SK-N-SH (cell line): Measurements from ENCODE around the gene EVA1A. TPM values are rescaled to one million over a fixed set of nuclear protein-coding genes. Genes with fewer than 3 reads are reported as not detected.

Experiments used
- CTCF ChIA-PET: fragments of 300-600, 350-600 bp; formaldehyde crosslinking; extraction: SDS; loops from one replicate; lab custom pipeline; 2021; lab: Yijun Ruan, JAX
- POLR2A ChIA-PET: fragments of 350-600 bp; sonication (Branson Sonifier 250); formaldehyde crosslinking; extraction: SDS; loops from one replicate; lab custom pipeline; 2020; ENCODE audit warnings: antibody characterized with exemption, inconsistent platforms; lab: Yijun Ruan, JAX
- DNase-seq: peaks from one replicate; pipeline ENCODE4 v3.0.0; 2012
- H2AFZ ChIP-seq: fragments of 200-600 bp; sonication (generic); 2 replicates; pipeline ENCODE4 v1.8.1; 2016; ENCODE audit warnings: antibody characterized with exemption, mild to moderate bottlenecking, low read depth
- H3F3A ChIP-seq: fragments of 200-600 bp; sonication (generic); replicated peaks from 2 replicates; pipeline ENCODE3; 2016; ENCODE audit warnings: antibody characterized with exemption, mild to moderate bottlenecking; ENCODE audit not compliant: insufficient read depth
- H3K27ac ChIP-seq, 2 experiments: fragments of 200-500 bp in 1 of 2; fragments of 200-600 bp in 1 of 2; sonication (Bioruptor generic) in 1 of 2; sonication (generic), shearing (Covaris generic) in 1 of 2; 2 replicates each; pipeline versions ENCODE4 v1.5.1 to v1.6.1; 2014 to 2016; ENCODE audit warnings: low read depth in 2 of 2, inconsistent platforms in 1 of 2, low read length in 1 of 2, mild to moderate bottlenecking in 1 of 2, mixed read lengths in 1 of 2
- H3K27me3 ChIP-seq: fragments of 200-600 bp; sonication (generic), shearing (Covaris generic); 2 replicates; pipeline ENCODE4 v1.6.1; 2016; ENCODE audit warnings: mixed run types; ENCODE audit not compliant: insufficient read depth
- H3K36me3 ChIP-seq, 2 experiments: fragments of 200-500 bp in 1 of 2; fragments of 200-600 bp in 1 of 2; sonication (Bioruptor generic) in 1 of 2; sonication (generic) in 1 of 2; replicated peaks in 1 of 2; 2 replicates each; pipeline versions ENCODE3 to v1.5.1; 2014 to 2016; ENCODE audit warnings: low read length in 1 of 2, mild to moderate bottlenecking in 1 of 2; ENCODE audit not compliant: insufficient read depth in 2 of 2, control insufficient read depth in 1 of 2
- H3K4me1 ChIP-seq, 2 experiments: fragments of 200-500 bp in 1 of 2; fragments of 200-600 bp in 1 of 2; sonication (Bioruptor generic) in 1 of 2; sonication (generic), shearing (Covaris generic) in 1 of 2; 2 replicates each; pipeline versions ENCODE4 v1.5.1 to v1.6.1; 2014 to 2016; ENCODE audit warnings: low read depth in 1 of 2, low read length in 1 of 2, mixed run types in 1 of 2; ENCODE audit not compliant: insufficient read depth in 2 of 2, control insufficient read depth in 1 of 2
- H3K4me2 ChIP-seq: fragments of 200-600 bp; sonication (generic), shearing (Covaris generic); 2 replicates; pipeline ENCODE4 v1.6.1; 2017; ENCODE audit warnings: mixed run types
- H3K4me3 ChIP-seq, 2 experiments: fragments of 200-500 bp in 1 of 2; fragments of 200-600 bp in 1 of 2; sonication (Bioruptor generic) in 1 of 2; sonication (generic), shearing (Covaris generic) in 1 of 2; 2 replicates each; pipeline versions ENCODE4 v1.5.1 to v1.8.1; 2014 to 2016; ENCODE audit warnings: low read depth in 2 of 2, inconsistent platforms in 1 of 2, low read length in 1 of 2, mild to moderate bottlenecking in 1 of 2, mixed read lengths in 1 of 2, moderate library complexity in 1 of 2
- H3K79me2 ChIP-seq: fragments of 200-600 bp; sonication (generic); 2 replicates; pipeline ENCODE4 v1.8.1; 2017; ENCODE audit warnings: mild to moderate bottlenecking; ENCODE audit not compliant: insufficient read depth
- H3K9ac ChIP-seq: fragments of 200-600 bp; sonication (generic); 2 replicates; pipeline ENCODE4 v1.6.1; 2017; ENCODE audit warnings: mixed run types
- H3K9me2 ChIP-seq: fragments of 200-600 bp; sonication (generic); 2 replicates; pipeline ENCODE4 v1.6.1; 2017; ENCODE audit warnings: mixed run types
- H3K9me3 ChIP-seq: fragments of 200-600 bp; sonication (generic); 2 replicates; pipeline ENCODE4 v1.6.1; 2017; ENCODE audit warnings: mixed run types, mild to moderate bottlenecking, moderate library complexity
- H4K20me1 ChIP-seq: fragments of 200-600 bp; sonication (generic); 2 replicates; pipeline ENCODE4 v1.6.1; 2017; ENCODE audit warnings: mild to moderate bottlenecking, mixed run types; ENCODE audit not compliant: insufficient read depth
- CHD2 ChIP-seq: fragments of 150-350 bp; IDR thresholded peaks from 2 replicates; pipeline ENCODE4 v1.6.1; 2018; ENCODE audit warnings: low read length; ENCODE audit not compliant: partially characterized antibody
- FOSL2 ChIP-seq: IDR thresholded peaks from 2 replicates; pipeline ENCODE4 v1.4.0; 2012; ENCODE audit warnings: low read depth, mild to moderate bottlenecking, moderate library complexity, borderline replicate concordance
- GABPA ChIP-seq: IDR thresholded peaks from 2 replicates; pipeline ENCODE4 v1.4.0; 2012; ENCODE audit warnings: low read depth, mild to moderate bottlenecking
- NFIC ChIP-seq: IDR thresholded peaks from 2 replicates; pipeline ENCODE4 v1.4.0; 2012; ENCODE audit warnings: borderline replicate concordance
- NRF1 ChIP-seq: IDR thresholded peaks from 2 replicates; pipeline ENCODE4 v1.6.1; 2012; ENCODE audit warnings: low read depth, mild to moderate bottlenecking, low read length
- POLR2AphosphoS5 ChIP-seq: IDR thresholded peaks from 2 replicates; pipeline ENCODE4 v1.6.1; 2012; ENCODE audit warnings: low read depth, low read length
- REST ChIP-seq: IDR thresholded peaks from 2 replicates; pipeline ENCODE4 v1.6.1; 2012; ENCODE audit warnings: mild to moderate bottlenecking, low read depth, low read length, moderate library complexity
- SMC3 ChIP-seq: IDR thresholded peaks from 2 replicates; pipeline ENCODE4 v1.6.1; 2012; ENCODE audit warnings: low read depth, low read length, improper control_type of control experiment
- YY1 ChIP-seq: IDR thresholded peaks from 2 replicates; pipeline ENCODE4 v1.4.0; 2012; ENCODE audit warnings: low read depth, mild to moderate bottlenecking
- WGBS: methylation state at CpG from one replicate; pipeline ENCODE4 v1.1.6; 2017; ENCODE audit warnings: low lambda C conversion rate; 5-methylcytosine and 5-hydroxymethylcytosine counted together
- polyA plus RNA-seq, 3 experiments: library from polyadenylated mRNA; depleted of rRNA; stranded (reverse); fragments of >200 nt; gene quantifications; 2 replicates each; pipeline ENCODE4 v1.2.3, GENCODE V29; 2012

Gene EVA1A
- polyA plus RNA-seq, 1 of the 3 experiments (the other 2 are of a cell fraction), result 93.0 TPM

DNA sequence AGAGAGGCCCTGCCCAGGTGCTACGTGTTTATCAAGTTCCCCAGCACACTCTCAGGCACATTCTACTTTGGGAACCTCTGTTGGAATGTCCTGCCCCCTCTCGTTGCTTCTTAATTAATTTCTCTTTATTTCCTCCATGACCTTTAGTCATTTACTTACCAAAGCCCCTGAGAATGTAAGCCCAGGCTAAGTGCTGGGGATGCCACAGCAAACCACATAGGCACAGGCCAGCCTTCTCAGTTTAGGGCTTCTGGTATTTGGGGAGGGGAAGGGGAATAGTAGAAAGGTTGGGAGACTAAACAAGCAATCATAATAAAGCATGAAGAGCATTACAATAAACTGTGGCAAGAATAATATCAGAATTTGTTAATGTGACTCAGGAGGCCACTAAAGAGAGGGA, 85.7 kb downstream of the EVA1A start:
- POLR2A ChIA-PET, result no interaction called here
- no peak overlapping the region for H3K4me3 ChIP-seq
- no peaks in the 10 kb centered on the region for H3K79me2 ChIP-seq
- no peaks in the 10 kb centered on the region for H4K20me1 ChIP-seq
- no peak overlapping the region for H3K27ac ChIP-seq
- no peak overlapping the region for H2AFZ ChIP-seq
- H3K9me2 ChIP-seq, result no peaks in the 10 kb centered on the region
- no peak for DNase-seq
- H3K9ac ChIP-seq, result no peak overlapping the region
- WGBS, result 60% methylated on average over 2 of the region's 2 CpGs
- no peaks in the 10 kb centered on the region for H3F3A ChIP-seq
- H3K4me1 ChIP-seq, result peaks cover 0 to 9% of the 10 kb centered on the region in 2 experiments; a peak in 1 of 4 replicates
- no peak overlapping the region for H3K4me2 ChIP-seq
- no peaks in the 10 kb centered on the region for H3K27me3 ChIP-seq
- TF ChIP-seq GABPA (no peak), YY1 (no peak), CHD2 (no peak), SMC3 (no peak), REST (no peak)
- H3K36me3 ChIP-seq, result no peaks in the 10 kb centered on the region
- CTCF ChIA-PET, result interaction anchor here (1.5 to 11.0 kb wide), 3 partner anchors 8 to 134 kb away, joined by 4 to 105 read pairs (median 14); no protein-coding TSS in a partner anchor
- no peaks in the 10 kb centered on the region for H3K9me3 ChIP-seq

DNA sequence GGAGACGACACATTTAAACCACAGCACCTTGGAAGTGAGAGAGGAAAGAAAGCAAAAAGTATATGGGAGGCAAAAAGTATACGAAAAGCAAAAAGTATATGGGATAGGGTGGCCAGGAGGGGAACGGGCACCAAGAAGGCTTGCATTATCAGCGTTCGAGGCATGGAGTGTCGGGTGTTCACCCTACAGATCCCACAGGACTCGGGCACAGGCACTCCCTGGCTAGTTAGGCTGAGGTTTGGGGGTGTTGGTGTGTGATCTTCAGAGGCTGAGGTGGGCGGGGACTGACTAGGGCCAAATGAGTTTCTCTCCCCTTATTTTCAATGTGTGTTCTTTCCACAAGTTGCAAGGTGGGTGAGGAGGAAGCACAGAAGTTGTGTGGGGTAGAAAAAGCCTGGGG, 86.6 kb downstream of the EVA1A start:
- H3K9me3 ChIP-seq, result no peaks in the 10 kb centered on the region
- no peaks in the 10 kb centered on the region for H3K27me3 ChIP-seq
- H3K9me2 ChIP-seq, result no peaks in the 10 kb centered on the region
- WGBS, result 69% methylated on average over 8 of the region's 8 CpGs
- no peaks in the 10 kb centered on the region for H3K36me3 ChIP-seq
- H3K4me2 ChIP-seq, result no peak overlapping the region
- H3K4me3 ChIP-seq, result no peak overlapping the region
- no peak for DNase-seq
- H2AFZ ChIP-seq, result no peak overlapping the region
- CTCF ChIA-PET, result interaction anchor here (3.6 to 11.0 kb wide), 2 partner anchors 7 to 135 kb away, joined by 14 to 105 read pairs; no protein-coding TSS in a partner anchor
- peaks cover 0 to 9% of the 10 kb centered on the region in 2 experiments; a peak in 1 of 4 replicates for H3K4me1 ChIP-seq
- no peaks in the 10 kb centered on the region for H3K79me2 ChIP-seq
- H3K27ac ChIP-seq, result no peak overlapping the region
- TF ChIP-seq NFIC (no peak), YY1 (no peak), FOSL2 (no peak), NRF1 (no peak), POLR2AphosphoS5 (no peak)
- POLR2A ChIA-PET, result no interaction called here
- no peaks in the 10 kb centered on the region for H4K20me1 ChIP-seq
- no peak overlapping the region for H3K9ac ChIP-seq
- H3F3A ChIP-seq, result no peaks in the 10 kb centered on the region
